MM.1S (cell line): Measurements from ENCODE around the gene ADIPOR2.

Source experiments
- DNase-seq: peaks from one replicate; pipeline ENCODE4 v3.0.0-alpha.2; 2015
- H2AFZ ChIP-seq: fragments of 300-600 bp; sonication (generic); 2 replicates; pipeline ENCODE4 v1.6.0; 2016; ENCODE audit warnings: antibody characterized with exemption, low read length
- H3F3A ChIP-seq: fragments of 300-600 bp; sonication (generic); 2 replicates; pipeline ENCODE4 v1.6.1; 2016; ENCODE audit warnings: mild to moderate bottlenecking, antibody characterized with exemption, low read length, moderate library complexity, mixed read lengths; ENCODE audit not compliant: insufficient read depth
- H3K27ac ChIP-seq: fragments of 300-600 bp; sonication (generic); 2 replicates; pipeline ENCODE4 v1.5.1; 2016; ENCODE audit warnings: mild to moderate bottlenecking, low read length
- H3K27me3 ChIP-seq: fragments of 300-600 bp; sonication (generic); replicated peaks from 2 replicates; pipeline ENCODE4 v1.6.0; 2016; ENCODE audit warnings: low read length; ENCODE audit not compliant: insufficient read depth
- H3K36me3 ChIP-seq: fragments of 300-600 bp; sonication (generic); replicated peaks from 2 replicates; pipeline ENCODE4 v1.6.1; 2016; ENCODE audit warnings: mild to moderate bottlenecking, low read length, mixed read lengths; ENCODE audit not compliant: insufficient read depth
- H3K4me1 ChIP-seq: fragments of 300-600 bp; sonication (generic); 2 replicates; pipeline ENCODE4 v1.6.1; 2016; ENCODE audit warnings: low read length, mixed read lengths
- H3K4me2 ChIP-seq: fragments of 300-600 bp; sonication (generic); 2 replicates; pipeline ENCODE4 v1.6.0; 2016; ENCODE audit warnings: low read depth, low read length
- H3K4me3 ChIP-seq: fragments of 300-600 bp; sonication (generic); 2 replicates; pipeline ENCODE4 v1.5.1; 2016; ENCODE audit warnings: low read length, mixed read lengths
- H3K79me2 ChIP-seq: fragments of 300-600 bp; sonication (generic); 2 replicates; pipeline ENCODE4 v1.6.1; 2016; ENCODE audit warnings: mixed run types, low read length, mixed read lengths
- H3K9ac ChIP-seq: fragments of 300-600 bp; sonication (generic); 2 replicates; pipeline ENCODE4 v1.6.1; 2016; ENCODE audit warnings: low read length, mixed read lengths
- H3K9me2 ChIP-seq: fragments of 300-600 bp; sonication (generic); replicated peaks from 2 replicates; pipeline ENCODE4 v1.6.1; 2016; ENCODE audit warnings: mild to moderate bottlenecking, low read length, mixed read lengths; ENCODE audit not compliant: insufficient read depth
- H3K9me3 ChIP-seq: fragments of 300-600 bp; sonication (generic); replicated peaks from 2 replicates; pipeline ENCODE4 v1.6.1; 2016; ENCODE audit warnings: mild to moderate bottlenecking, low read length, mixed read lengths; ENCODE audit not compliant: insufficient read depth
- H4K20me1 ChIP-seq: fragments of 300-600 bp; sonication (generic); 2 replicates; pipeline ENCODE4 v1.6.1; 2016; ENCODE audit warnings: mild to moderate bottlenecking, low read length, moderate library complexity, mixed read lengths; ENCODE audit not compliant: insufficient read depth
- EZH2 ChIP-seq: fragments of 300-600 bp; sonication (generic); optimal IDR thresholded peaks from 2 replicates; pipeline ENCODE3; 2017; ENCODE audit warnings: low read depth, mild to moderate bottlenecking, antibody characterized with exemption, low read length, mixed read lengths
- EZH2phosphoT487 ChIP-seq: fragments of 300-600 bp; sonication (generic); IDR thresholded peaks from 2 replicates; pipeline ENCODE4 v1.6.1; 2018; ENCODE audit warnings: antibody characterized with exemption, low read length
- TF ChIP-seq, protein P1 (sequence below): fragments of 300-600 bp; sonication (generic); IDR thresholded peaks from 2 replicates; pipeline ENCODE4 v1.5.1; 2016; ENCODE audit warnings: antibody characterized with exemption, low read length, mixed read lengths

ADIPOR2 gene

DNA sequence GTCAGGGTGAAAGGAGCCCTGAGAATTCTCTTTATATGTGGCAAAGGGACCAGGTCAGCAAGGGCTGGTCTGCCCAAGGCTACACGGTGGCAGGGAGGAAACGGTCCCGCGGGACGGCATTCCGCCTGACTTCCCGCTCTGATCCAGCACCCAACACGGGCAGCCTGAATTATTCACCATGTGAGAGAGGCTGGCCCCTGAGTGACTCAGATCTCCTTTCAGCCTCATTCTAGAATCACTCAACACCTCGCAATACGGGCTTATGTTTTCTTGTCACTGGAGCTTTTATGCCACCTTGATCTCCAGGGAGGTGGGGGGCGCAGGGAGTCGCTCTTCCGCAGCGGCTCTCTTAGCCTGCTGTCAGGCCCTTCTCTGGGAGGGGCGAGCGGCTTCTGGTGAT is 138.0 kb downstream of the ADIPOR2 start:
- Histone ChIP-seq H3K9me2 (no peaks in the 10 kb centered on the region), H3K9ac (no peak overlapping the region), H3K79me2 (no peaks in the 10 kb centered on the region), H3K4me3 (no peak overlapping the region), H3K36me3 (no peaks in the 10 kb centered on the region), H3F3A (no peaks in the 10 kb centered on the region), H4K20me1 (no peaks in the 10 kb centered on the region), H3K27ac (no peak overlapping the region), H2AFZ (no peak overlapping the region), H3K27me3 (peaks cover 93% of the 10 kb centered on the region), H3K4me1 (no peaks in the 10 kb centered on the region), H3K9me3 (no peaks in the 10 kb centered on the region), H3K4me2 (no peak overlapping the region)
- no peak for DNase-seq
- TF ChIP-seq EZH2 (no peak), EZH2phosphoT487 (no peak)
- TF ChIP-seq, protein P1, sequence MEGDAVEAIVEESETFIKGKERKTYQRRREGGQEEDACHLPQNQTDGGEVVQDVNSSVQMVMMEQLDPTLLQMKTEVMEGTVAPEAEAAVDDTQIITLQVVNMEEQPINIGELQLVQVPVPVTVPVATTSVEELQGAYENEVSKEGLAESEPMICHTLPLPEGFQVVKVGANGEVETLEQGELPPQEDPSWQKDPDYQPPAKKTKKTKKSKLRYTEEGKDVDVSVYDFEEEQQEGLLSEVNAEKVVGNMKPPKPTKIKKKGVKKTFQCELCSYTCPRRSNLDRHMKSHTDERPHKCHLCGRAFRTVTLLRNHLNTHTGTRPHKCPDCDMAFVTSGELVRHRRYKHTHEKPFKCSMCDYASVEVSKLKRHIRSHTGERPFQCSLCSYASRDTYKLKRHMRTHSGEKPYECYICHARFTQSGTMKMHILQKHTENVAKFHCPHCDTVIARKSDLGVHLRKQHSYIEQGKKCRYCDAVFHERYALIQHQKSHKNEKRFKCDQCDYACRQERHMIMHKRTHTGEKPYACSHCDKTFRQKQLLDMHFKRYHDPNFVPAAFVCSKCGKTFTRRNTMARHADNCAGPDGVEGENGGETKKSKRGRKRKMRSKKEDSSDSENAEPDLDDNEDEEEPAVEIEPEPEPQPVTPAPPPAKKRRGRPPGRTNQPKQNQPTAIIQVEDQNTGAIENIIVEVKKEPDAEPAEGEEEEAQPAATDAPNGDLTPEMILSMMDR = no peak

DNA sequence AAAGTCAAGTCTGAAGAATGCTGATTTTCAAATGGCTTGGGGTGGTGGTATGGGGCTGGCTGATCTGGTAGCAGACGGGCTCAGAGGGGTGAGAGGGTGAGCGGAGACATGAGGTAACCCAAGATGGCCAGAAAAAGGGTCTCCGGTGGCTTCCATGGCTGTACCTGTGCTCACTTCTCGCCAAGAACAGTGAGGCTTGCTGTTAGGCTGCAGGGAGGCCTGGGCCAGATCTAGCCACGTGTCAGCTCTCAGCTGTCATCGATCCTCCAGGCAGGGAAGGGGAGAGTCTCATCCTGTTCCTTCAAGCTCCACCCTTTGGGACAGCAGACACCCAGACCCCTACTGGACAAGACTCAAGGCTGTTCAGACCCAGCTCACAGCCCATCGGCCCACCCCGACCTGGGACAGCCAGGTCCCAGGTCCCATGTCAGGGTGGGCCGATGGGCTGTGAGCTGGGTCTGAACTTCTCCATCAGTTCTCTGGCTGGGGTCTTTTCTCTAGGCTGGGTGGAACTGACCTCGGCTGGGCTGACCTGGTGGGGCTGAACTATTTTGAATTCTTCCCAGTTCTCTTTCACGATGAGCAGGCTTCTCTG is 138.5 kb downstream of the ADIPOR2 start:
- Histone ChIP-seq H3K4me3 (no peak overlapping the region), H2AFZ (no peak overlapping the region), H3K36me3 (no peaks in the 10 kb centered on the region), H3K27ac (no peak overlapping the region), H3F3A (no peaks in the 10 kb centered on the region), H3K4me1 (no peaks in the 10 kb centered on the region), H3K9me3 (no peaks in the 10 kb centered on the region), H3K9me2 (no peaks in the 10 kb centered on the region), H3K4me2 (no peak overlapping the region), H3K9ac (no peak overlapping the region), H3K27me3 (peaks cover 93% of the 10 kb centered on the region), H4K20me1 (no peaks in the 10 kb centered on the region), H3K79me2 (no peaks in the 10 kb centered on the region)
- TF ChIP-seq, protein P1 = no peak
- TF ChIP-seq EZH2 (no peak), EZH2phosphoT487 (no peak)
- no peak for DNase-seq

DNA sequence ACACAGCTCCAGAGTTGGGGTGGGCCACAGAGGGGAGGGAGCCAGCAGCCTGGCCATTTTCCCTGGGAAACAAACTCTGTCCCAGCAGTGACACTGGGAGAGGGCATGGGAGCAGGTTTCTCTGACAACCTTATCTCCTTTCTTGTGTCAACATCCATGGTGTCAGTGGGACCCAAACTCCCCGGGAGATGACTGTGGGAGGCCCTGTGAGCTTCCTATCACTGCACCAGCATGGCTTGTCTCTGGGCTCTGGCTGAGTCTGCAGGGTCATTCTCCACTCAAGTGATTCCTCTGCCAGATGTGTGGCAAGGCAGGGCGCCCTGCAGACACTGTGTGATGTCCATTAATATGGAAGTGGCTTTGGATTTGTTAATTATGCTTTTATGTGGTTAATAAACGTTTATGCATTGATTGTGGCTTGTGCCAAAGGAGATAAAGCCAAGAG is 139.6 kb downstream of the ADIPOR2 start:
- H3K4me3 ChIP-seq = no peak overlapping the region
- no peaks in the 10 kb centered on the region for H3K9me3 ChIP-seq
- H3F3A ChIP-seq = no peaks in the 10 kb centered on the region
- no peak for DNase-seq
- H3K27me3 ChIP-seq = peaks cover 93% of the 10 kb centered on the region
- H4K20me1 ChIP-seq = no peaks in the 10 kb centered on the region
- no peak for TF ChIP-seq EZH2
- TF ChIP-seq EZH2phosphoT487 = no peak
- no peaks in the 10 kb centered on the region for H3K79me2 ChIP-seq
- H3K4me1 ChIP-seq = no peaks in the 10 kb centered on the region
- H3K9me2 ChIP-seq = no peaks in the 10 kb centered on the region
- no peaks in the 10 kb centered on the region for H3K36me3 ChIP-seq
- H2AFZ ChIP-seq = no peak overlapping the region
- H3K4me2 ChIP-seq = no peak overlapping the region
- no peak overlapping the region for H3K27ac ChIP-seq
- H3K9ac ChIP-seq = no peak overlapping the region

GRCh38 chr12:1830981-1831963 is 140.4 kb downstream of the ADIPOR2 start:
- no peak overlapping the region for H2AFZ ChIP-seq
- no peaks in the 10 kb centered on the region for H3K36me3 ChIP-seq
- H3K9me2 ChIP-seq = no peaks in the 10 kb centered on the region
- peak; percentile 25 for DNase-seq
- peaks cover 94% of the 10 kb centered on the region for H3K27me3 ChIP-seq
- H3K4me1 ChIP-seq = no peaks in the 10 kb centered on the region
- H4K20me1 ChIP-seq = no peaks in the 10 kb centered on the region
- H3F3A ChIP-seq = no peaks in the 10 kb centered on the region
- no peak overlapping the region for H3K9ac ChIP-seq
- no peaks in the 10 kb centered on the region for H3K9me3 ChIP-seq
- TF ChIP-seq EZH2 = no peak
- TF ChIP-seq, protein P1 = no peak
- TF ChIP-seq EZH2phosphoT487 = no peak
- H3K4me3 ChIP-seq = no peak overlapping the region
- H3K4me2 ChIP-seq = no peak overlapping the region
- no peak overlapping the region for H3K27ac ChIP-seq
- no peaks in the 10 kb centered on the region for H3K79me2 ChIP-seq
